ENCODE results near the gene CRIP3. TPM values are rescaled to one million over a fixed set of nuclear protein-coding genes. Genes with fewer than 3 reads are reported as not detected.

Gene CRIP3
- total and polyA plus RNA-seq, 10 of the 15 experiments (the other 5 are each of a cell fraction or from before 2014, with no cell fraction given), result 1.5 to 9.2 (median 2.2) TPM

DNA sequence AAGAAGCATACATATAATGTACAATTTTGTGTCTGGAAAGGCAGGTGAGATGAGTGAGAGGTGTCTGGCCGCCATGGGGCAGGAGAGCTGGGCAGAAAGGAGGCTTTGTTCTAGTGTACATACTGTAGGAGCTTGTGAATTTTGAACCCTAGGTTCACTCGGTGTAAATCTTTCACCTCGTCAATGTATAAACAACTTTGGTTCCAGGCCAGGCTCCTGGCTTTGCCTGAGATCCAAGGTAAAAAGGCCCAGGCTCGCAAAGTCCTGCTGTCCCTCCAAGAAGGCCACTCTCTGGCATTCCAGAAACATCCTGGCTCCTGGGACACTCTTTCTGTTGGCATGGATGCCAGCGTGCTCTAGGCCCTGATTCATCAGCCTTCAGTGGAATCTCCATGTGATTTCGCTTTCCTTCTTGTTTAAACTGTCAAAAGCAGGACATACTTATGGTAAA is 17.7 kb downstream of the CRIP3 start (continued):
- TF ChIP-seq ZNF274 (IDR thresholded peaks at IDR 0.05; ENCODE audit: insufficient read depth, insufficient read length) (no peak), STAT3 (IDR thresholded peaks at IDR 0.05; ENCODE audit: low read depth, low read length) (no peak), MTA3 (IDR thresholded peaks at IDR 0.05; ENCODE audit: borderline replicate concordance, low read length) (no peak), ZSCAN29 (IDR thresholded peaks at IDR 0.05) (no peak), POLR2AphosphoS2 (IDR thresholded peaks at IDR 0.05; ENCODE audit: low read depth, low read length) (no peak), SREBF2 (IDR thresholded peaks at IDR 0.05; ENCODE audit: low read length) (no peak)
- TF ChIP-seq, protein P1, sequence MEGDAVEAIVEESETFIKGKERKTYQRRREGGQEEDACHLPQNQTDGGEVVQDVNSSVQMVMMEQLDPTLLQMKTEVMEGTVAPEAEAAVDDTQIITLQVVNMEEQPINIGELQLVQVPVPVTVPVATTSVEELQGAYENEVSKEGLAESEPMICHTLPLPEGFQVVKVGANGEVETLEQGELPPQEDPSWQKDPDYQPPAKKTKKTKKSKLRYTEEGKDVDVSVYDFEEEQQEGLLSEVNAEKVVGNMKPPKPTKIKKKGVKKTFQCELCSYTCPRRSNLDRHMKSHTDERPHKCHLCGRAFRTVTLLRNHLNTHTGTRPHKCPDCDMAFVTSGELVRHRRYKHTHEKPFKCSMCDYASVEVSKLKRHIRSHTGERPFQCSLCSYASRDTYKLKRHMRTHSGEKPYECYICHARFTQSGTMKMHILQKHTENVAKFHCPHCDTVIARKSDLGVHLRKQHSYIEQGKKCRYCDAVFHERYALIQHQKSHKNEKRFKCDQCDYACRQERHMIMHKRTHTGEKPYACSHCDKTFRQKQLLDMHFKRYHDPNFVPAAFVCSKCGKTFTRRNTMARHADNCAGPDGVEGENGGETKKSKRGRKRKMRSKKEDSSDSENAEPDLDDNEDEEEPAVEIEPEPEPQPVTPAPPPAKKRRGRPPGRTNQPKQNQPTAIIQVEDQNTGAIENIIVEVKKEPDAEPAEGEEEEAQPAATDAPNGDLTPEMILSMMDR (IDR thresholded peaks at IDR 0.05 in 2 of 3, conservative IDR thresholded peaks at IDR 0.05 in 1 of 3; ENCODE audit: control insufficient read depth in 2 of 3, extremely low read depth in 1 of 3, insufficient read depth in 1 of 3, low read depth in 3 of 3, low read length in 3 of 3), result no peak
- TF ChIP-seq, protein P2, sequence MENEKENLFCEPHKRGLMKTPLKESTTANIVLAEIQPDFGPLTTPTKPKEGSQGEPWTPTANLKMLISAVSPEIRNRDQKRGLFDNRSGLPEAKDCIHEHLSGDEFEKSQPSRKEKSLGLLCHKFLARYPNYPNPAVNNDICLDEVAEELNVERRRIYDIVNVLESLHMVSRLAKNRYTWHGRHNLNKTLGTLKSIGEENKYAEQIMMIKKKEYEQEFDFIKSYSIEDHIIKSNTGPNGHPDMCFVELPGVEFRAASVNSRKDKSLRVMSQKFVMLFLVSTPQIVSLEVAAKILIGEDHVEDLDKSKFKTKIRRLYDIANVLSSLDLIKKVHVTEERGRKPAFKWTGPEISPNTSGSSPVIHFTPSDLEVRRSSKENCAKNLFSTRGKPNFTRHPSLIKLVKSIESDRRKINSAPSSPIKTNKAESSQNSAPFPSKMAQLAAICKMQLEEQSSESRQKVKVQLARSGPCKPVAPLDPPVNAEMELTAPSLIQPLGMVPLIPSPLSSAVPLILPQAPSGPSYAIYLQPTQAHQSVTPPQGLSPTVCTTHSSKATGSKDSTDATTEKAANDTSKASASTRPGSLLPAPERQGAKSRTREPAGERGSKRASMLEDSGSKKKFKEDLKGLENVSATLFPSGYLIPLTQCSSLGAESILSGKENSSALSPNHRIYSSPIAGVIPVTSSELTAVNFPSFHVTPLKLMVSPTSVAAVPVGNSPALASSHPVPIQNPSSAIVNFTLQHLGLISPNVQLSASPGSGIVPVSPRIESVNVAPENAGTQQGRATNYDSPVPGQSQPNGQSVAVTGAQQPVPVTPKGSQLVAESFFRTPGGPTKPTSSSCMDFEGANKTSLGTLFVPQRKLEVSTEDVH (IDR thresholded peaks at IDR 0.05; ENCODE audit: low read depth, partially characterized antibody), result no peak
